HCT116 (cell line): ENCODE measurements around the gene TCP10L. TPM values are rescaled to one million over a fixed set of nuclear protein-coding genes. Genes with fewer than 3 reads are reported as not detected.

ENCODE experiments used
- ATAC-seq: fragments of 200-7000 bp; cut with Tn5 transposase; 2 replicates; pipeline ENCODE4 v1.9.1; 2020; ENCODE audit warnings: mild to moderate bottlenecking, moderate library complexity
- BruUV-seq: library from RNA; stranded (reverse); fragments of 400-500 nt; replicated peaks from 2 replicates; lab custom pipeline; 2021; lab: Mats Ljungman, UMichigan
- CTCF ChIA-PET: fragments of 300-600 bp; sonication (Branson Sonifier 250); formaldehyde crosslinking; loops from one replicate; lab custom pipeline; 2021; ENCODE audit warnings: antibody characterized with exemption; lab: Charles Lee
- POLR2A ChIA-PET: fragments of 300-600, 350-600 bp; sonication (Branson Sonifier 250); formaldehyde crosslinking; loops from one replicate; lab custom pipeline; 2021; ENCODE audit warnings: antibody characterized with exemption; lab: Charles Lee
- RAD21 ChIA-PET, 2 experiments: fragments of 300-600 bp; sonication (Branson Sonifier 250); formaldehyde crosslinking; loops; one replicate each; lab custom pipeline; 2023; ENCODE audit warnings: low total read pairs in 2 of 2; ENCODE audit not compliant: uncharacterized antibody in 2 of 2, unreplicated experiment in 2 of 2, low non-redundant PET in 1 of 2; lab: Charles Lee
- DNase-seq: peaks from one replicate; pipeline ENCODE4 v3.0.0-alpha.2; 2010; ENCODE audit warnings: low read depth, low spot score
- H2AFZ ChIP-seq: fragments of 200-600 bp; shearing (Covaris generic), sonication (generic); 2 replicates; pipeline ENCODE4 v1.6.1; 2017; ENCODE audit warnings: low read depth, mixed run types, mixed read lengths, antibody characterized with exemption, low read length; ENCODE audit not compliant: poor library complexity, severe bottlenecking
- H3K27ac ChIP-seq: 2 replicates; pipeline ENCODE4 v1.5.1; 2012; ENCODE audit warnings: low read depth, low read length
- H3K27me3 ChIP-seq: fragments of 200-600 bp; sonication (generic); 2 replicates; pipeline ENCODE4 v1.6.1; 2016; ENCODE audit warnings: mixed run types, low read length, mixed read lengths; ENCODE audit not compliant: insufficient read depth
- H3K36me3 ChIP-seq, 2 experiments: fragments of 200-500 bp in 1 of 2; fragments of 200-600 bp in 1 of 2; sonication (Bioruptor generic) in 1 of 2; sonication (generic) in 1 of 2; 2 replicates each; pipeline versions ENCODE4 v1.5.1 to v1.6.1; 2014 to 2016; ENCODE audit warnings: low read length in 2 of 2, inconsistent platforms in 1 of 2, mixed read lengths in 1 of 2, mixed run types in 1 of 2; ENCODE audit not compliant: insufficient read depth in 2 of 2, control insufficient read depth in 1 of 2
- H3K4me1 ChIP-seq, 2 experiments: fragments of 200-600 bp in 1 of 2; sonication (generic) in 1 of 2; 2 replicates each; pipeline versions ENCODE4 v1.5.1 to v1.6.1; 2012 to 2017; ENCODE audit warnings: low read length in 2 of 2, inconsistent platforms in 1 of 2, mild to moderate bottlenecking in 1 of 2, mixed read lengths in 1 of 2, mixed run types in 1 of 2, moderate library complexity in 1 of 2; ENCODE audit not compliant: insufficient read depth in 2 of 2, control insufficient read depth in 1 of 2
- H3K4me2 ChIP-seq: fragments of 200-600 bp; sonication (generic); 2 replicates; pipeline ENCODE4 v1.6.1; 2017; ENCODE audit warnings: mixed run types, low read length, mixed read lengths
- H3K4me3 ChIP-seq, 2 experiments: fragments of 200-600 bp in 1 of 2; sonication (generic) in 1 of 2; replicated peaks in 1 of 2; 2 replicates each; pipeline ENCODE4 v1.5.1; 2011 to 2016; ENCODE audit warnings: low read length in 2 of 2, control low read depth in 1 of 2, low read depth in 1 of 2, mild to moderate bottlenecking in 1 of 2, mixed read lengths in 1 of 2, mixed run types in 1 of 2
- H3K79me2 ChIP-seq: fragments of 200-600 bp; sonication (generic); 2 replicates; pipeline ENCODE4 v1.6.1; 2017; ENCODE audit warnings: mild to moderate bottlenecking, mixed run types, low read length, moderate library complexity, mixed read lengths; ENCODE audit not compliant: insufficient read depth
- H3K9ac ChIP-seq: fragments of 200-600 bp; sonication (generic); 2 replicates; pipeline ENCODE4 v1.6.1; 2016; ENCODE audit warnings: low read length, mixed read lengths
- H3K9me2 ChIP-seq: fragments of 200-600 bp; sonication (generic), shearing (Covaris generic); 2 replicates; pipeline ENCODE4 v1.6.1; 2017; ENCODE audit warnings: mixed run types, mild to moderate bottlenecking, moderate library complexity; ENCODE audit not compliant: insufficient read depth
- H3K9me3 ChIP-seq, 2 experiments: fragments of 200-500 bp in 1 of 2; fragments of 200-600 bp in 1 of 2; sonication (Bioruptor generic) in 1 of 2; sonication (generic) in 1 of 2; 2 replicates each; pipeline ENCODE4 v1.6.1; 2014 to 2017; ENCODE audit warnings: low read length in 2 of 2, mixed read lengths in 2 of 2, inconsistent platforms in 1 of 2, low read depth in 1 of 2, mild to moderate bottlenecking in 1 of 2, mixed run types in 1 of 2, moderate library complexity in 1 of 2; ENCODE audit not compliant: control insufficient read depth in 1 of 2, insufficient read depth in 1 of 2
- H4K20me1 ChIP-seq: fragments of 200-600 bp; sonication (generic), shearing (Covaris generic); 2 replicates; pipeline ENCODE4 v1.6.1; 2017; ENCODE audit warnings: mixed run types, mild to moderate bottlenecking, moderate library complexity; ENCODE audit not compliant: insufficient read depth
- EZH2 ChIP-seq: fragments of 200-600 bp; sonication (generic); IDR thresholded peaks from 2 replicates; pipeline ENCODE4 v1.6.1; 2017; ENCODE audit warnings: antibody characterized with exemption, mixed run types
- RAD21 ChIP-seq: IDR thresholded peaks from 2 replicates; pipeline ENCODE4 v1.6.1; 2012; ENCODE audit warnings: low read depth, mild to moderate bottlenecking
- ZNF274 ChIP-seq: fragments of 200-500 bp; sonication (Bioruptor generic); IDR thresholded peaks from 2 replicates; pipeline ENCODE4 v1.6.1; 2014; ENCODE audit warnings: mild to moderate bottlenecking, low read depth, low read length, inconsistent platforms
- intact Hi-C: fragments of 100-400 bp; cut with micrococcal nuclease; formaldehyde crosslinking; loops from 2 replicates; pipeline ENCODE4 v1.10.0; 2022
- total RNA-seq: library from RNA; stranded (reverse); gene quantifications from one replicate; pipeline ENCODE4 v1.2.1, GENCODE V29; 2021; ENCODE audit not compliant: unreplicated experiment
- TF ChIP-seq, protein P1 (sequence below), 3 experiments: fragments of 200-600 bp in 1 of 3; sonication (generic) in 1 of 3; IDR thresholded peaks in 2 of 3; conservative IDR thresholded peaks in 1 of 3; 2 replicates each; pipeline ENCODE4 v1.5.1; 2012 to 2017; ENCODE audit warnings: low read depth in 2 of 3, low read length in 2 of 3, antibody characterized with exemption in 1 of 3, borderline replicate concordance in 1 of 3, control low read depth in 1 of 3, mild to moderate bottlenecking in 1 of 3, mixed read lengths in 1 of 3, mixed run types in 1 of 3, moderate library complexity in 1 of 3; ENCODE audit not compliant: insufficient read depth in 1 of 3
- TF ChIP-seq, protein P2 (sequence below): IDR thresholded peaks from 2 replicates; pipeline ENCODE4 v1.6.1; 2012

Gene TCP10L
- total RNA-seq, 1 experiment from 2014 or later = 0.07 TPM

DNA sequence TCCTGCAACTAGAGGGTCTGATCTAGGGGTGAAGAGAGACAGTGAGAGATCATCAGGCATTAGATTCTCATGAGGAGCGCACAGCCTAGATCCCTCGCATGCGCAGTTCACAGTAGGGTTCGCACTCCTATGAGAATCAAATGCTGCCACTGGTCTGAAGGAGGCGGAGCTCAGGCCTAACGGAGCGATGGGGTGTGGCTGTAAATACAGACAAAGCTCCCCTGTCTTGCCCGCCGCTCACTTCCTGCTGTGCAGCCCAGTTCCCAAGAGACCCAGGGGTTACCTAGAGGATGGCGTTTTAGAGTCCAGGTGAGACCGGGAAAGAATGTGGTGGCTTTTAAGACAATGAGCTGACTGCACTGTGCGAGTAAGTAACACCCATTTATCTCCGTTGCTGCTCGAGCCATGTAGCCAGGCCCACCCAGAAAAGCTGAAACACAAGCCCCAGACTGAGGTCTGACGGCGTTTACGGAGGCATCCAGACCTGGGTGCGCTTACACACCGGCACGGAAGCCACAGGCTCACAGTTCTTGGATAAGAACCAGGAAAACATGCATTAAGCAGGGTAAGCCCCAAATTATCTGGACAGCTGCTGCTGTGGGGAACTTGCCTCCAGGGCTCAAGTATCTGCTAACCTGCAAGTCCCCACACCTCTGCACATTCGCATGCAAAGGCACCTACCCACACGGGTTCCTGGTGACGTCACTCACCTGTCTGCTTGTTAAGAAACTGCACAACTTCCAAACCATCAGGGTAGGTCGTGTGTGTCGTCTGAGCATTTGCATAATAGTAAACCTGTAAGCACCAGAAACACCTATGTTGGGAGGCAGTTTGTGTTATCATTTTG is 12.5 kb downstream of the TCP10L start:
- Histone ChIP-seq H3K27ac (no peak overlapping the region), H3K79me2 (no peaks in the 10 kb centered on the region), H3K4me1 (peaks cover 10 to 18% of the 10 kb centered on the region in 2 experiments; a peak in 3 of 4 replicates), H3K36me3 (no peaks in the 10 kb centered on the region), H3K9me3 (no peaks in the 10 kb centered on the region), H3K9ac (no peak overlapping the region), H3K27me3 (no peaks in the 10 kb centered on the region), H2AFZ (no peak overlapping the region), H3K4me3 (no peak overlapping the region), H3K9me2 (no peaks in the 10 kb centered on the region), H4K20me1 (no peaks in the 10 kb centered on the region), H3K4me2 (no peak overlapping the region)
- intact Hi-C loops = no loop called here
- CTCF ChIA-PET = no interaction called here
- ATAC-seq = no peak
- no peak for DNase-seq
- POLR2A ChIA-PET = interaction anchor here (0.5 kb wide), 1 partner anchor 96 kb away, joined by 3 read pairs; no protein-coding TSS in a partner anchor
- TF ChIP-seq ZNF274 = no peak
- TF ChIP-seq, protein P1, sequence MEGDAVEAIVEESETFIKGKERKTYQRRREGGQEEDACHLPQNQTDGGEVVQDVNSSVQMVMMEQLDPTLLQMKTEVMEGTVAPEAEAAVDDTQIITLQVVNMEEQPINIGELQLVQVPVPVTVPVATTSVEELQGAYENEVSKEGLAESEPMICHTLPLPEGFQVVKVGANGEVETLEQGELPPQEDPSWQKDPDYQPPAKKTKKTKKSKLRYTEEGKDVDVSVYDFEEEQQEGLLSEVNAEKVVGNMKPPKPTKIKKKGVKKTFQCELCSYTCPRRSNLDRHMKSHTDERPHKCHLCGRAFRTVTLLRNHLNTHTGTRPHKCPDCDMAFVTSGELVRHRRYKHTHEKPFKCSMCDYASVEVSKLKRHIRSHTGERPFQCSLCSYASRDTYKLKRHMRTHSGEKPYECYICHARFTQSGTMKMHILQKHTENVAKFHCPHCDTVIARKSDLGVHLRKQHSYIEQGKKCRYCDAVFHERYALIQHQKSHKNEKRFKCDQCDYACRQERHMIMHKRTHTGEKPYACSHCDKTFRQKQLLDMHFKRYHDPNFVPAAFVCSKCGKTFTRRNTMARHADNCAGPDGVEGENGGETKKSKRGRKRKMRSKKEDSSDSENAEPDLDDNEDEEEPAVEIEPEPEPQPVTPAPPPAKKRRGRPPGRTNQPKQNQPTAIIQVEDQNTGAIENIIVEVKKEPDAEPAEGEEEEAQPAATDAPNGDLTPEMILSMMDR (IDR thresholded peaks at IDR 0.05 in 2 of 3, conservative IDR thresholded peaks at IDR 0.05 in 1 of 3; ENCODE audit: borderline replicate concordance in 1 of 3, insufficient read depth in 1 of 3, low read depth in 2 of 3, low read length in 2 of 3) = no peak
- no peak for TF ChIP-seq EZH2
- TF ChIP-seq RAD21 = no peak
- TF ChIP-seq, protein P2, sequence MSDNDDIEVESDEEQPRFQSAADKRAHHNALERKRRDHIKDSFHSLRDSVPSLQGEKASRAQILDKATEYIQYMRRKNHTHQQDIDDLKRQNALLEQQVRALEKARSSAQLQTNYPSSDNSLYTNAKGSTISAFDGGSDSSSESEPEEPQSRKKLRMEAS = no peak
- no TSS peak for BruUV-seq
- RAD21 ChIA-PET = no interaction called here
